B cell (primary cell): ENCODE measurements around the gene CNTN4.

Experiments used
- EZH2 ChIP-seq: IDR thresholded peaks from 2 replicates; pipeline ENCODE4 v1.6.1; 2012; ENCODE audit warnings: borderline replicate concordance, low read depth, mild to moderate bottlenecking, moderate library complexity, low read length; ENCODE audit not compliant: insufficient read depth, poor library complexity, severe bottlenecking
- TF ChIP-seq, protein P1 (sequence below): fragments of 200-600 bp; IDR thresholded peaks from one replicate; pipeline ENCODE4 v1.8.0; 2022; ENCODE audit warnings: antibody characterized with exemption, mild to moderate bottlenecking

DNA sequence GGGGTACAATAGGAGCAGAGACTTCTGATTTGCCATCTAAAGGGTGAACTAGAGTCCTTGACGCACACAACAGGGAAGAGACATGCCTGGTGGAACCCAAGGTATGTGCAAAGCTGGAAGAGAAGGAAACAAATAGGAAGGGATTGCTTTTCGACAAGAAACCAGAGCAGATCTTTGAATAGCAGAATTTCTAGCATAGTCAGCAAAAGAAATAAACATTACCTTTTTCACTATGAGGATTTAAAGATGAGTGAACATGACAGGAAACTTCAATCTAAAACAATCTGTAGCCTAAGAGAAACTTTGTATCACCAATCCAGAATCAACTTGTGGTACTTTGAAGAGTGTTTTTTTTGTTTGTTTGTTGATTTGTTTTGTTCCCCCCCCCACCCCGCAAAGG lies 1006.6 kb downstream of the CNTN4 start:
- TF ChIP-seq, protein P1, sequence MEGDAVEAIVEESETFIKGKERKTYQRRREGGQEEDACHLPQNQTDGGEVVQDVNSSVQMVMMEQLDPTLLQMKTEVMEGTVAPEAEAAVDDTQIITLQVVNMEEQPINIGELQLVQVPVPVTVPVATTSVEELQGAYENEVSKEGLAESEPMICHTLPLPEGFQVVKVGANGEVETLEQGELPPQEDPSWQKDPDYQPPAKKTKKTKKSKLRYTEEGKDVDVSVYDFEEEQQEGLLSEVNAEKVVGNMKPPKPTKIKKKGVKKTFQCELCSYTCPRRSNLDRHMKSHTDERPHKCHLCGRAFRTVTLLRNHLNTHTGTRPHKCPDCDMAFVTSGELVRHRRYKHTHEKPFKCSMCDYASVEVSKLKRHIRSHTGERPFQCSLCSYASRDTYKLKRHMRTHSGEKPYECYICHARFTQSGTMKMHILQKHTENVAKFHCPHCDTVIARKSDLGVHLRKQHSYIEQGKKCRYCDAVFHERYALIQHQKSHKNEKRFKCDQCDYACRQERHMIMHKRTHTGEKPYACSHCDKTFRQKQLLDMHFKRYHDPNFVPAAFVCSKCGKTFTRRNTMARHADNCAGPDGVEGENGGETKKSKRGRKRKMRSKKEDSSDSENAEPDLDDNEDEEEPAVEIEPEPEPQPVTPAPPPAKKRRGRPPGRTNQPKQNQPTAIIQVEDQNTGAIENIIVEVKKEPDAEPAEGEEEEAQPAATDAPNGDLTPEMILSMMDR = no peak
- TF ChIP-seq EZH2 = no peak
